Measurements from ENCODE around the gene GPR84. TPM values are rescaled to one million over a fixed set of nuclear protein-coding genes. Genes with fewer than 3 reads are reported as not detected.

Gene GPR84
- total and polyA plus RNA-seq, 2 of the 13 experiments (the other 11 are each of a cell fraction or from before 2014, with no cell fraction given) = not detected

DNA sequence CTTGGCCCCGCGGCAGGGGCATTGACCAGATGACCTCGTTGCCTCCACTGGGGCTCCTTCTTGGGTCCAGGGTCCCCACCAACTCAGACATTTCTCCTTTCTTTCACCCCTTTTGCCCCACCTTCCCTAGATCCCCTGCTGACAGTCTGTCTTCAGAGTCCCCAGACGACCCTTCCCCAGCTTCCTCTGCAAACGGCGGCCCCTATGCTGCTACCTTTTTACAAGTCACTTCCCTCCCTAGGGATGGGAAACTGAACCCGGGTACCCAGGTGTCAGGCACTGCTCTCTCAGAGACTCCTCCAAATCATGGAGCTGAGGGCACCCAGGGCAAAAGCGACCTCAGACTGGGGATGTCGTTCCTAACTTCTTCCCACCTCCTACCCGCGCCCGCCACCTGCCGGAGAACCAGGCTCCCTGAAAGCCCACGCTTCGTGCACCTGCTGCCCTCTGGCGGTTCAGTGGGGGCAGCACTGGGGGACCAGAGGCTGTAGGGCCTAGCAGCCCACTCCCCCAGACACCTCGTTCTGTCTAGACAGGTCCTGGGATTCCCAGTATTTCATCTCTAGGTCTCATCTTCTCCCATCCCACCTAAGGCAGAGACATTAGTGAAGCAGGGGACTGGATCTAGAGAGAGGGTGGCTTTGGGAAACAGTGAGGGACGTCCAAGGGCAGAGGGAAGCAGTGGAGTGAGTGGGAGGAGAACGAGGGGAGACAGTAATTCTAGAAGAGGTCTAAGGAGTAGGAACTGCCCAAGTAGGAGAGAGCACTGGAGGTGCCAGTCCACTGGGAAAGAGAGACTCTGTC lies 15.3 kb upstream of the GPR84 start (continued):
- TF ChIP-seq, protein P1, sequence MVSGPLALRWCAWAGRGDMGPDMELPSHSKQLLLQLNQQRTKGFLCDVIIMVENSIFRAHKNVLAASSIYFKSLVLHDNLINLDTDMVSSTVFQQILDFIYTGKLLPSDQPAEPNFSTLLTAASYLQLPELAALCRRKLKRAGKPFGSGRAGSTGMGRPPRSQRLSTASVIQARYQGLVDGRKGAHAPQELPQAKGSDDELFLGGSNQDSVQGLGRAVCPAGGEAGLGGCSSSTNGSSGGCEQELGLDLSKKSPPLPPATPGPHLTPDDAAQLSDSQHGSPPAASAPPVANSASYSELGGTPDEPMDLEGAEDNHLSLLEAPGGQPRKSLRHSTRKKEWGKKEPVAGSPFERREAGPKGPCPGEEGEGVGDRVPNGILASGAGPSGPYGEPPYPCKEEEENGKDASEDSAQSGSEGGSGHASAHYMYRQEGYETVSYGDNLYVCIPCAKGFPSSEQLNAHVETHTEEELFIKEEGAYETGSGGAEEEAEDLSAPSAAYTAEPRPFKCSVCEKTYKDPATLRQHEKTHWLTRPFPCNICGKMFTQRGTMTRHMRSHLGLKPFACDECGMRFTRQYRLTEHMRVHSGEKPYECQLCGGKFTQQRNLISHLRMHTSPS (CRISPR knock-in tag; IDR thresholded peaks at IDR 0.05; ENCODE audit: low read depth) = no peak
- no peak for TF ChIP-seq ZFYVE20 (CRISPR knock-in tag; IDR thresholded peaks at IDR 0.05; ENCODE audit: borderline replicate concordance, low read depth)
- TF ChIP-seq, protein P2, sequence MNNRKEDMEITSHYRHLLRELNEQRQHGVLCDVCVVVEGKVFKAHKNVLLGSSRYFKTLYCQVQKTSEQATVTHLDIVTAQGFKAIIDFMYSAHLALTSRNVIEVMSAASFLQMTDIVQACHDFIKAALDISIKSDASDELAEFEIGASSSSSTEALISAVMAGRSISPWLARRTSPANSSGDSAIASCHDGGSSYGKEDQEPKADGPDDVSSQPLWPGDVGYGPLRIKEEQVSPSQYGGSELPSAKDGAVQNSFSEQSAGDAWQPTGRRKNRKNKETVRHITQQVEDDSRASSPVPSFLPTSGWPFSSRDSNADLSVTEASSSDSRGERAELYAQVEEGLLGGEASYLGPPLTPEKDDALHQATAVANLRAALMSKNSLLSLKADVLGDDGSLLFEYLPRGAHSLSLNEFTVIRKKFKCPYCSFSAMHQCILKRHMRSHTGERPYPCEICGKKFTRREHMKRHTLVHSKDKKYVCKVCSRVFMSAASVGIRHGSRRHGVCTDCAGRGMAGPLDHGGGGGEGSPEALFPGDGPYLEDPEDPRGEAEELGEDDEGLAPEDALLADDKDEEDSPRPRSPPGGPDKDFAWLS (CRISPR knock-in tag; IDR thresholded peaks at IDR 0.05; ENCODE audit: borderline replicate concordance) = no peak
- no peak for TF ChIP-seq ZNF18 (CRISPR knock-in tag; IDR thresholded peaks at IDR 0.05; ENCODE audit: insufficient replicate concordance)
- TF ChIP-seq ELF4 (CRISPR knock-in tag; IDR thresholded peaks at IDR 0.05; ENCODE audit: borderline replicate concordance) = no peak
- TF ChIP-seq ZNF607 (CRISPR knock-in tag; IDR thresholded peaks at IDR 0.05; ENCODE audit: borderline replicate concordance) = no peak
- TF ChIP-seq AGO1 (IDR thresholded peaks at IDR 0.05; ENCODE audit: low read depth, low read length, poor library complexity, severe bottlenecking) = peak; percentile 64
- peak; percentile 44; the same call in 1 of the 2 replicates for TF ChIP-seq DRAP1 (CRISPR knock-in tag; IDR thresholded peaks at IDR 0.05)
- no peak for TF ChIP-seq ZBTB1 (CRISPR knock-in tag; IDR thresholded peaks at IDR 0.05; ENCODE audit: borderline replicate concordance)
- no peak for TF ChIP-seq TCF7L2 (IDR thresholded peaks at IDR 0.05; ENCODE audit: low read depth, low read length)
- TF ChIP-seq, protein P3, sequence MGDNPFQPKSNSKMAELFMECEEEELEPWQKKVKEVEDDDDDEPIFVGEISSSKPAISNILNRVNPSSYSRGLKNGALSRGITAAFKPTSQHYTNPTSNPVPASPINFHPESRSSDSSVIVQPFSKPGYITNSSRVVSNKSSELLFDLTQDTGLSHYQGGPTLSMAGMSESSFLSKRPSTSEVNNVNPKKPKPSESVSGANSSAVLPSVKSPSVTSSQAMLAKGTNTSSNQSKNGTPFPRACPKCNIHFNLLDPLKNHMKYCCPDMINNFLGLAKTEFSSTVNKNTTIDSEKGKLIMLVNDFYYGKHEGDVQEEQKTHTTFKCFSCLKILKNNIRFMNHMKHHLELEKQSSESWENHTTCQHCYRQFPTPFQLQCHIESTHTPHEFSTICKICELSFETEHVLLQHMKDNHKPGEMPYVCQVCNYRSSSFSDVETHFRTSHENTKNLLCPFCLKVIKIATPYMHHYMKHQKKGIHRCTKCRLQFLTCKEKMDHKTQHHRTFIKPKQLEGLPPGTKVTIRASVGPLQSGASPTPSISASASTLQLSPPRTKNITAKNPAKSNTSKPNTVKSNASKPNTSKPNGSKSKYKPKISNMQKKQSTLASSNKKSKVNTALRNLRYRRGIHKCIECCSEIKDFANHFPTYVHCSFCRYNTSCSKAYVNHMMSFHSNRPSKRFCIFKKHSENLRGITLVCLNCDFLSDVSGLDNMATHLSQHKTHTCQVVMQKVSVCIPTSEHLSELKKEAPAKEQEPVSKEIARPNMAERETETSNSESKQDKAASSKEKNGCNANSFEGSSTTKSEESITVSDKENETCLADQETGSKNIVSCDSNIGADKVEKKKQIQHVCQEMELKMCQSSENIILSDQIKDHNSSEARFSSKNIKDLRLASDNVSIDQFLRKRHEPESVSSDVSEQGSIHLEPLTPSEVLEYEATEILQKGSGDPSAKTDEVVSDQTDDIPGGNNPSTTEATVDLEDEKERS (CRISPR knock-in tag; IDR thresholded peaks at IDR 0.05) = 0 out of 2 replicates have a peak, but pooled peaks have one; percentile 39
- no peak for TF ChIP-seq ATF5 (CRISPR knock-in tag; IDR thresholded peaks at IDR 0.05; ENCODE audit: low read depth)
- no peak for TF ChIP-seq SRSF9 (IDR thresholded peaks at IDR 0.05; ENCODE audit: borderline replicate concordance, insufficient read depth, low read depth, low read length, poor library complexity, severe bottlenecking)
- no peak for TF ChIP-seq NFYB (CRISPR knock-in tag; IDR thresholded peaks at IDR 0.05)
- no peak for TF ChIP-seq RCOR2 (CRISPR knock-in tag; IDR thresholded peaks at IDR 0.05)
- TF ChIP-seq KLF6 (CRISPR knock-in tag; IDR thresholded peaks at IDR 0.05) = no peak
